C4-2B (cell line): ENCODE results near the gene GMDS.

ENCODE experiments used
- H3K27ac ChIP-seq: fragments of 450-650 bp; 2 replicates; pipeline ENCODE4 v1.5.1; 2017
- ZFX ChIP-seq: fragments of 450-650 bp; IDR thresholded peaks from 2 replicates; pipeline ENCODE4 v1.6.1; 2017
- TF ChIP-seq, protein P1 (sequence below): fragments of 450-650 bp; conservative IDR thresholded peaks from 2 replicates; pipeline ENCODE4 v1.5.1; 2017; ENCODE audit warnings: mild to moderate bottlenecking

GMDS gene

DNA sequence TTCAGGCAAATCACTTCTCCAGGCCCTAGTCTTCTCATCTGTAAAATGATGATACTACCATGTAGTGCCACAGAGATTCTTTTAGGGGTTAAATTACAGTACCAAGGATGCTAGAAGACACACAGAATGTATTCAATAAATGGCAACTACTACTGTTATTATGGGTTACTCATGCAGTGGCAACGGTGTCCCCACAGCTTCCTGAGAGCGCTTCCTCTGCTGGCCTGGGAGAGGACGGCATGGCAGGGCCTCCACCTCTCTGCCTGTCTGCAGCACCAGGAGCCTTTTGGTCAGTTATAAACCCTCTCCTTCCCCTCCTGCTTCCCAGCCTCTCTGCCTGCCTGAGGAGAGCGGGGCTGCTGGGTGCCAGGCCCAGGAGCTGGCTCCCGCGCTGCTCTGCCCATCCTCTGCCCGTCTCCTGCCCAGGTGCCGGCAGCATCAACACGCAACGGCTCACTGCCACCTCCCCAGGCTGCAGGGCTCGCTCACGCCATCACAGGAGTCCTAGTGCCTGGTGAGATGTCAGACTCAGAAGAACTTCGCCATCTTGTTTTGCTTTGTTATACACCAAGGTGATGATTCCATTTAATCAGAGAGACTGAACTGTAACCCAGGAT lies 465.0 kb downstream of the GMDS start:
- TF ChIP-seq, protein P1, sequence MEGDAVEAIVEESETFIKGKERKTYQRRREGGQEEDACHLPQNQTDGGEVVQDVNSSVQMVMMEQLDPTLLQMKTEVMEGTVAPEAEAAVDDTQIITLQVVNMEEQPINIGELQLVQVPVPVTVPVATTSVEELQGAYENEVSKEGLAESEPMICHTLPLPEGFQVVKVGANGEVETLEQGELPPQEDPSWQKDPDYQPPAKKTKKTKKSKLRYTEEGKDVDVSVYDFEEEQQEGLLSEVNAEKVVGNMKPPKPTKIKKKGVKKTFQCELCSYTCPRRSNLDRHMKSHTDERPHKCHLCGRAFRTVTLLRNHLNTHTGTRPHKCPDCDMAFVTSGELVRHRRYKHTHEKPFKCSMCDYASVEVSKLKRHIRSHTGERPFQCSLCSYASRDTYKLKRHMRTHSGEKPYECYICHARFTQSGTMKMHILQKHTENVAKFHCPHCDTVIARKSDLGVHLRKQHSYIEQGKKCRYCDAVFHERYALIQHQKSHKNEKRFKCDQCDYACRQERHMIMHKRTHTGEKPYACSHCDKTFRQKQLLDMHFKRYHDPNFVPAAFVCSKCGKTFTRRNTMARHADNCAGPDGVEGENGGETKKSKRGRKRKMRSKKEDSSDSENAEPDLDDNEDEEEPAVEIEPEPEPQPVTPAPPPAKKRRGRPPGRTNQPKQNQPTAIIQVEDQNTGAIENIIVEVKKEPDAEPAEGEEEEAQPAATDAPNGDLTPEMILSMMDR: no peak
- TF ChIP-seq ZFX: no peak
- H3K27ac ChIP-seq: no peak overlapping the region

- TF ChIP-seq ZFX: no peak
- TF ChIP-seq, protein P1: no peak
- no peak overlapping the region for H3K27ac ChIP-seq
Observed at GRCh38 chr6:1778686-1779235, 466.6 kb downstream of the GMDS start.

- H3K27ac ChIP-seq: no peak overlapping the region
- no peak for TF ChIP-seq ZFX
- TF ChIP-seq, protein P1: no peak
Observed at GRCh38 chr6:1777921-1778685, 467.3 kb downstream of the GMDS start.

- H3K27ac ChIP-seq: no peak overlapping the region
- no peak for TF ChIP-seq ZFX
- TF ChIP-seq, protein P1: no peak
Observed at GRCh38 chr6:1775441-1775840, 470.0 kb downstream of the GMDS start.

DNA sequence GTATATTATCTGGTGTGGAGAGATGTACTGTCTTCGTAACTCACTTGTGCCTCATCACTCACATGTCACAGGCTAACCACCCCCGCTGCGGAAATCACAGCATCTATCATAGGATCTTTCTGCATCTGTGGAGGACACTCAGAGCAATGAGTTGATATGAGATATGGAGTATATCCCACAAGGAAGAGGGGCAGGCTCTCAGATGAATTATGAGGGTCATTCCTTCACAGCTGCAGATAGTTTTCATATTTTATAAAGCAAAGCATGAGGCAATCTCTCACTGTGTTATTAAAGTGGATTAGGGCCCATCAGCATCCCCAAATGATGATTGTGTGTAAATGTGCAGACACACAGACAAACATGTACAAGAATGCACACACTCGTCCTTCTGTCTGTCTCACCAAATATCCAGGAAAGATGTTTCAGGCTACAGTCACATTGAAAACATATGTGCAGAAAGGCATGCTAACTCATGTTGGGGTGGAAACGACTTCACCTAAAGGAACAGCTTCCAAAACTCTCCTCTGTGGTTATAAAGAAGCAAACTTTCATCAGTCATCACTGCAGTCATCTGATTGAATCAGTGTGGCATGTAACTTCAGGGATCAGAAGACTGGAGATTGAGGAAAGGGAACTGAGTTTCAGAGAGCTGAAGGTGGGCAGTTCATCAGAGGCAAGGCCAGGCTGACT lies 471.0 kb downstream of the GMDS start:
- TF ChIP-seq ZFX: no peak
- TF ChIP-seq, protein P1: no peak
- H3K27ac ChIP-seq: no peak overlapping the region

DNA sequence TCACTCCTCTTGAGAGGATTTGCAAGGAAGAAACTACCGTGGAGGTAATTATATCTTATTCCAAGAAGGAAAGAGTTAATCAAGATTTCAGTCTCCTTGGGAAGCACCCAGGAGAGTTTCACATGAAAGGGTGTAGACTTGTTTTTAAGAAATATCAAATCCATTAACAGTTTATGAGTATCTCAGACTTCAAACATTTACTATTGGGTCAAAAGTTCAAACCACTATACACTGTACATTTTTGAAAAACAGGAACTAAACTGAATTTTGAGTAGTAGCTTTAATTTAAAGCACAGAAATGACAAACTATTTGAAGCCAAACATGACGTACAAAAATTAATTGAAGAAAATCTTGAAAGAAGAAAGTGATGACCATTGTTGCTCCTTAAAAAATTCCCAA lies 471.7 kb downstream of the GMDS start:
- H3K27ac ChIP-seq: no peak overlapping the region
- no peak for TF ChIP-seq ZFX
- TF ChIP-seq, protein P1: no peak
